Neural progenitor cell (in vitro differentiated cells): ENCODE measurements around the gene ISY1. TPM values are rescaled to one million over a fixed set of nuclear protein-coding genes. Genes with fewer than 3 reads are reported as not detected.

Experiments used
- DNase-seq: peaks from one replicate; pipeline ENCODE4 v3.0.0-alpha.2; 2016; ENCODE audit warnings: low spot score
- H2AFZ ChIP-seq: fragments of 200-600 bp; sonication (generic); replicated peaks from 2 replicates; pipeline ENCODE4 v1.6.1; 2016; ENCODE audit warnings: antibody characterized with exemption
- H3F3A ChIP-seq: fragments of 200-600 bp; sonication (generic); 2 replicates; pipeline ENCODE4 v1.6.1; 2016; ENCODE audit warnings: antibody characterized with exemption, low read depth
- H3K27ac ChIP-seq: fragments of 200-600 bp; sonication (generic); 2 replicates; pipeline ENCODE4 v1.5.1; 2016; ENCODE audit warnings: mild to moderate bottlenecking
- H3K27me3 ChIP-seq: fragments of 200-600 bp; sonication (generic); 2 replicates; pipeline ENCODE4 v1.6.1; 2016; ENCODE audit warnings: mild to moderate bottlenecking, moderate library complexity
- H3K36me3 ChIP-seq: fragments of 200-600 bp; sonication (generic); 2 replicates; pipeline ENCODE4 v1.5.1; 2016
- H3K4me1 ChIP-seq: fragments of 200-600 bp; sonication (generic); 2 replicates; pipeline ENCODE4 v1.6.1; 2016; ENCODE audit warnings: mixed run types
- H3K4me2 ChIP-seq: fragments of 200-600 bp; sonication (generic); 2 replicates; pipeline ENCODE4 v1.6.1; 2016
- H3K4me3 ChIP-seq: fragments of 200-600 bp; sonication (generic); 2 replicates; pipeline ENCODE4 v1.5.1; 2016
- H3K79me2 ChIP-seq: fragments of 200-600 bp; sonication (generic); 2 replicates; pipeline ENCODE4 v1.6.1; 2016; ENCODE audit warnings: low read depth
- H3K9ac ChIP-seq: fragments of 200-600 bp; sonication (generic); 2 replicates; pipeline ENCODE4 v1.6.1; 2016
- H3K9me3 ChIP-seq: fragments of 200-600 bp; sonication (generic); 2 replicates; pipeline ENCODE4 v1.5.1; 2016; ENCODE audit warnings: low read depth
- H4K20me1 ChIP-seq: fragments of 200-600 bp; sonication (generic); 2 replicates; pipeline ENCODE4 v1.6.1; 2016; ENCODE audit warnings: low read depth
- H3K27ac Mint-ChIP-seq: 3 replicates; pipeline ENCODE4 v1.8.0; 2021; ENCODE audit warnings: mixed read lengths
- H3K27me3 Mint-ChIP-seq: 2 replicates; pipeline ENCODE4 v1.8.0; 2022; ENCODE audit warnings: low read depth, mild to moderate bottlenecking, inconsistent platforms, moderate library complexity, mixed read lengths; ENCODE audit not compliant: insufficient read depth
- H3K36me3 Mint-ChIP-seq: 3 replicates; pipeline ENCODE4 v1.8.0; 2021; ENCODE audit warnings: mixed read lengths
- H3K4me1 Mint-ChIP-seq: 3 replicates; pipeline ENCODE4 v1.8.0; 2021; ENCODE audit warnings: mixed read lengths
- H3K4me3 Mint-ChIP-seq: 3 replicates; pipeline ENCODE4 v1.8.0; 2021; ENCODE audit warnings: mild to moderate bottlenecking, moderate library complexity, mixed read lengths
- H3K9me3 Mint-ChIP-seq: 3 replicates; pipeline ENCODE4 v1.8.0; 2020; ENCODE audit warnings: mixed read lengths
- EZH2 ChIP-seq: fragments of 200-600 bp; sonication (generic); IDR thresholded peaks from 2 replicates; pipeline ENCODE4 v1.6.1; 2017; ENCODE audit warnings: antibody characterized with exemption, mild to moderate bottlenecking, moderate library complexity
- EZH2phosphoT487 ChIP-seq: fragments of 200-600 bp; sonication (generic); IDR thresholded peaks from 2 replicates; pipeline ENCODE4 v1.6.1; 2017; ENCODE audit warnings: antibody characterized with exemption
- total RNA-seq: library from RNA; depleted of rRNA; stranded (reverse); fragments of >200 nt; gene quantifications from 2 replicates; pipeline ENCODE4 v1.2.3, GENCODE V29; 2015; ENCODE audit warnings: low replicate concordance
- TF ChIP-seq, protein P1 (sequence below): fragments of 200-600 bp; sonication (generic); IDR thresholded peaks from 2 replicates; pipeline ENCODE4 v1.5.1; 2017; ENCODE audit warnings: antibody characterized with exemption, mild to moderate bottlenecking

The ISY1 gene
- total RNA-seq, 1 donor from 2014 or later, result 31.9 TPM

GRCh38 chr3:129084501-129084900 is 76.4 kb downstream of the ISY1 start:
- Histone ChIP-seq H3K27me3 (no peaks in the 10 kb centered on the region), H3K79me2 (no peaks in the 10 kb centered on the region), H3K4me1 (no peaks in the 10 kb centered on the region), H3K36me3 (no peaks in the 10 kb centered on the region), H3K9me3 (no peaks in the 10 kb centered on the region), H3K4me3 (no peak overlapping the region), H4K20me1 (no peaks in the 10 kb centered on the region), H3K27ac (no peak overlapping the region), H3K9ac (no peak overlapping the region), H2AFZ (no peak overlapping the region), H3K4me2 (no peak overlapping the region), H3F3A (no peaks in the 10 kb centered on the region)
- TF ChIP-seq, protein P1, sequence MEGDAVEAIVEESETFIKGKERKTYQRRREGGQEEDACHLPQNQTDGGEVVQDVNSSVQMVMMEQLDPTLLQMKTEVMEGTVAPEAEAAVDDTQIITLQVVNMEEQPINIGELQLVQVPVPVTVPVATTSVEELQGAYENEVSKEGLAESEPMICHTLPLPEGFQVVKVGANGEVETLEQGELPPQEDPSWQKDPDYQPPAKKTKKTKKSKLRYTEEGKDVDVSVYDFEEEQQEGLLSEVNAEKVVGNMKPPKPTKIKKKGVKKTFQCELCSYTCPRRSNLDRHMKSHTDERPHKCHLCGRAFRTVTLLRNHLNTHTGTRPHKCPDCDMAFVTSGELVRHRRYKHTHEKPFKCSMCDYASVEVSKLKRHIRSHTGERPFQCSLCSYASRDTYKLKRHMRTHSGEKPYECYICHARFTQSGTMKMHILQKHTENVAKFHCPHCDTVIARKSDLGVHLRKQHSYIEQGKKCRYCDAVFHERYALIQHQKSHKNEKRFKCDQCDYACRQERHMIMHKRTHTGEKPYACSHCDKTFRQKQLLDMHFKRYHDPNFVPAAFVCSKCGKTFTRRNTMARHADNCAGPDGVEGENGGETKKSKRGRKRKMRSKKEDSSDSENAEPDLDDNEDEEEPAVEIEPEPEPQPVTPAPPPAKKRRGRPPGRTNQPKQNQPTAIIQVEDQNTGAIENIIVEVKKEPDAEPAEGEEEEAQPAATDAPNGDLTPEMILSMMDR, result no peak
- no peak for TF ChIP-seq EZH2
- Mint-ChIP-seq H3K4me3 (no peak overlapping the region), H3K9me3 (no peaks in the 10 kb centered on the region), H3K36me3 (no peaks in the 10 kb centered on the region), H3K27ac (no peak overlapping the region), H3K4me1 (peaks cover 4% of the 10 kb centered on the region), H3K27me3 (peaks cover 3% of the 10 kb centered on the region)
- no peak for DNase-seq

DNA sequence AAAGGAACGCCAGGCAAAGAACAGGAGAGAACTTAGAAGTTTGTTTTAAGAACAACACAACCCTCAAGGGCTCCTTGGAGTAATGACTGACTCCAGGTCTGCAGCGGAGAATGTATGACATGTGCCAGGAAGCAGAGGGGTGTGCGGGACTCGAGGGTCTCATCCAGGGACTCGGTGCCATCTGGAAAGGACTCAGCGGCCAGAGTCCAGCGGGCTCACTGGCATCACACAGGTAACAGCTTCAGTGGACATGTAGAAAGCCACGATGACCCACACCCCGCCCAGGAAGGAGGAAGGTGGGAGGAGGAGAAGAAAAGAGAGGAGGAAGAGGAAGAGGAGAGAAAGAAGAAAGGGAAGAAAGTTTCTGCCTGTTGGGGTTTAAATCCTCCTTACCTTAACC is 78.8 kb downstream of the ISY1 start:
- Mint-ChIP-seq H3K27ac (peak overlapping the region; percentile 15), H3K9me3 (no peaks in the 10 kb centered on the region)
- H3K9ac ChIP-seq, result no peak overlapping the region

DNA sequence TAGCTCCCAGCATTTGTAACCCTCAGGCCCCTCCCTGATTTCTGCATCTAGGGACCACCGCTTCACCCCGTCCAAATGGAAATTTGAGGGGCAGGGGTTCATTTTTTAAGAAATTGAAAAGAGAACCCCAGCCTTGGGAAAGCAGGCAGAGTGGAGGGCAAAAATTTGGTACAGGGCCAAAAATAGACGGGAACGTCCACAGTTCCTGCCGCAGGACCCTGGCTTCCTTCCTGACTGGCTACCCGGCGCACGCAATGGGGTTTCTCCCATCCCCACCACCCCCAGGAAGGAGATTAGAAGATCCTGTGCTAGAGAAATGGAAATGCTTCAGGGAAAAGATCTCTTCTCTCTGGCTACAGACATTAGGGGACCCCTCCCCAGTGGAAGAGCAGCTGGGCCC is 79.4 kb downstream of the ISY1 start:
- Histone ChIP-seq H3K27me3 (no peaks in the 10 kb centered on the region), H3K4me3 (no peak overlapping the region), H4K20me1 (no peaks in the 10 kb centered on the region), H3F3A (no peaks in the 10 kb centered on the region), H3K79me2 (no peaks in the 10 kb centered on the region), H3K4me1 (no peaks in the 10 kb centered on the region), H3K9me3 (no peaks in the 10 kb centered on the region), H3K27ac (no peak overlapping the region), H3K36me3 (no peaks in the 10 kb centered on the region), H3K9ac (no peak overlapping the region), H3K4me2 (no peak overlapping the region), H2AFZ (no peak overlapping the region)
- Mint-ChIP-seq H3K27me3 (peaks cover 4% of the 10 kb centered on the region), H3K4me3 (no peak overlapping the region), H3K9me3 (no peaks in the 10 kb centered on the region), H3K27ac (peak overlapping the region; percentile 15), H3K36me3 (no peaks in the 10 kb centered on the region), H3K4me1 (peaks cover 4% of the 10 kb centered on the region)
- TF ChIP-seq EZH2phosphoT487 (no peak), EZH2 (no peak)
- TF ChIP-seq, protein P1, result no peak
- DNase-seq, result no peak

More for the DNA sequence above, 78.8 kb downstream of the ISY1 start:
- H3K4me3 Mint-ChIP-seq, result no peak overlapping the region
- H4K20me1 ChIP-seq, result no peaks in the 10 kb centered on the region
- no peak overlapping the region for H3K4me3 ChIP-seq
- H3K4me2 ChIP-seq, result no peak overlapping the region
- H3K4me1 ChIP-seq, result no peaks in the 10 kb centered on the region
- no peaks in the 10 kb centered on the region for H3K36me3 ChIP-seq
- H3K36me3 Mint-ChIP-seq, result no peaks in the 10 kb centered on the region
- DNase-seq, result no peak
- TF ChIP-seq EZH2phosphoT487, result no peak
- TF ChIP-seq EZH2, result no peak
- TF ChIP-seq, protein P1, result no peak
- no peaks in the 10 kb centered on the region for H3K79me2 ChIP-seq
- H3K9me3 ChIP-seq, result no peaks in the 10 kb centered on the region
- no peak overlapping the region for H2AFZ ChIP-seq
- no peaks in the 10 kb centered on the region for H3F3A ChIP-seq
- H3K27me3 Mint-ChIP-seq, result peaks cover 4% of the 10 kb centered on the region
- no peak overlapping the region for H3K27ac ChIP-seq
- H3K27me3 ChIP-seq, result no peaks in the 10 kb centered on the region
- H3K4me1 Mint-ChIP-seq, result peaks cover 4% of the 10 kb centered on the region
